Measurements from ENCODE around the gene KRTAP5-8. TPM values are rescaled to one million over a fixed set of nuclear protein-coding genes. Genes with fewer than 3 reads are reported as not detected.
"Not testable (repeated sequence)": the region's sequence is repeated elsewhere in the genome, so short reads cannot be mapped to it uniquely, and the experiment has no call there.

The KRTAP5-8 gene
- total and polyA plus RNA-seq, 5 donors from 2014 or later: 0.35 TPM; not detected in 4

DNA sequence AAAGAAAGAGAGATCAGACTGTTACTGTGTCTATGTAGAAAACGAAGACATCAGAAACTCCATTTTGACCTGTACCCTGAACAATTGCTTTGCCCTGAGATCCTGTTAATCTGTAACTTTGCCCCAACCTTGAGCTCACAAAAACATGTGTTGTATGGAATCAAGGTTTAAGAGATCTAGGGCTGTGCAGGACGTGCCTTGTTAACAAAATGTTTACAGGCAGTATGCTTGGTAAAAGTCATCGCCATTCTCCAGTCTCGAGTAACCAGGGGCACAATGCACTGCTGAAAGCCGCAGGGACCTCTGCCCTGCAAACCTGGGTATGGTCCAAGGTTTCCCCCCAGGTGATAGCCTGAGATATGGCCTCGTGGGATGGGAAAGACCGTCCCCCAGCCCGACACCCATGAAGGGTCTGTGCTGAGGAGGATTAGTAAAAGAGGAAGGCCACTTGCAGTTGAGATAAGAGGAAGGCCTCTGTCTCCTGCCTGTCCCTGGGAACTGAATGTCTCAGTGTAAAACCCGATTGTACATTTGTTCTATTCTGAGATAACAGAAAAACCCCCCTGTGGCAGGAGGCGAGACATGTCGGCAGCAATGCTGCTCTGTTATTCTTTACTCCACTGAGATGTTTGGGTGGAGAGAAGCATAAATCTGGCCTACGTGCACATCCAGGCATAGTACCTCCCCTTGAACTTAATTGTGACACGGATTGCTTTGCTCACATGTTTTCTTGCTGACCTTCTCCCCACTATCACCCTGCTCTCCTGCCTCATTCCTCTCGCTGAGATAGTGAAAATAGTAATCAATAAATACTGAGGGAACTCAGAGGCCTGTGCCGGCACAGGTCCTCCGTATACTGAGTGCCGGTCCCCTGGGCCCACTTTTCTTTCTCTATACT is 2.9 kb upstream of the KRTAP5-8 start:
- not testable (repeated sequence) for H3K27ac Mint-ChIP-seq, H3K36me3 Mint-ChIP-seq

DNA sequence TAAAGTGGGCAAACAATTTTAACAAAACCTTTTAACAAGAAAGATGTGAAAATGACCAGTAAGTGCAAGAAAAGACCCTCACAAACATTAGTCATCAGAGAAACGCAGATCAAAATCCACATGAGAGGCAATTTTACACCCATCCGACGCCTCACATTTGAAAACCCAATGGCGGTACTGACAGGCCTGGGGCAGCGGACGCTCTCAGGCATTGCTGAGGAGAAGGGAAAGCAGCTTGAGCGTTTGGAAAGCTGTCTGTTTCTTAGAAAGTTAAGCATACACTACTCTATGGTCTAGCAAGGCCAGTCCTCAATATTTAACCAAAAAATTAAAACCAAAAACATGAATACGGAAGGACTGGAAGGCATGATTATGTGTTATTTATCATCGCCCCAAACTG is 2.0 kb upstream of the KRTAP5-8 start:
- H3K4me3 Mint-ChIP-seq: no peak overlapping the region
- no peak for ATAC-seq (ENCODE audit: low read depth in 2 of 2)

More for the DNA sequence above, 2.9 kb upstream of the KRTAP5-8 start:
- H3K36me3 ChIP-seq (ENCODE audit: control insufficient read depth, insufficient read depth, low read length); H3K4me1 Mint-ChIP-seq; H3K27me3 Mint-ChIP-seq; H3K4me3 ChIP-seq (ENCODE audit: low read depth, low read length); H3K4me1 ChIP-seq (ENCODE audit: control insufficient read depth, insufficient read depth, low read length, poor library complexity, severe bottlenecking); H3K9me3 Mint-ChIP-seq; H3K4me3 Mint-ChIP-seq; H3K27ac ChIP-seq (ENCODE audit: insufficient read depth, low read length, poor library complexity, severe bottlenecking); H3K9me3 ChIP-seq (ENCODE audit: control insufficient read depth in 2 of 2, low read length in 2 of 2); DNase-seq; ATAC-seq (ENCODE audit: low read depth in 2 of 2); H3K27me3 ChIP-seq (ENCODE audit: control insufficient read depth, insufficient read depth, low read length): not testable (repeated sequence)

DNA sequence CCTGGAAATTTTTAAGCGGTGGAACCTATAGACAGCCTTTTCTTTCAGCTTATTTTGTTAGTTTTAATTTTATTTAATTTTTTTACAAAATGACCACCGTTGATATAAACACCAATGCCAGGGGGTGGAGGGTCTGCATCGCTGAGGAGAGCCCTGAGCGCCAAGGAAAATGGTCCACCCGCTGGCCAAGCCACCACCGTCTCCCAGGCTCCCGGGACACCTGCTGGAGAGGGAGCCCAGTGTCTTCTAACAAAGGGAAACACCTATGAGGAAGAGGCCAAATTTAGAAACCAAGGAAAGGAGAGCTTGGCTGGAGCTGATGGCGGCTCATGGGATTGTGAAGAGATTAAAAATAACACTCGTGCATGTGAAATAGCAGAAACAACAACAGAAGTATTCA is 288 bp upstream of the KRTAP5-8 start:
- H3K27me3 Mint-ChIP-seq: peaks cover 6% of the 10 kb centered on the region
- H3K4me3 Mint-ChIP-seq: no peak overlapping the region
- no peaks in the 10 kb centered on the region for H3K4me1 ChIP-seq (ENCODE audit: control insufficient read depth, insufficient read depth, low read length, poor library complexity, severe bottlenecking)
- H3K4me1 Mint-ChIP-seq: no peaks in the 10 kb centered on the region
- H3K36me3 Mint-ChIP-seq: peaks cover 3% of the 10 kb centered on the region
- H3K27ac ChIP-seq (ENCODE audit: insufficient read depth, low read length, poor library complexity, severe bottlenecking): no peak overlapping the region
- no peak for DNase-seq
- H3K27ac Mint-ChIP-seq: no peak overlapping the region
- no peaks in the 10 kb centered on the region for H3K27me3 ChIP-seq (ENCODE audit: control insufficient read depth, insufficient read depth, low read length)
- H3K4me3 ChIP-seq (ENCODE audit: low read depth, low read length): no peak overlapping the region
- H3K36me3 ChIP-seq (ENCODE audit: control insufficient read depth, insufficient read depth, low read length): no peaks in the 10 kb centered on the region
- H3K9me3 Mint-ChIP-seq: peaks cover 0 to 6% (median 0%) of the 10 kb centered on the region in 7 donors
- ATAC-seq (ENCODE audit: low read depth in 2 of 2): no peak
- H3K9me3 ChIP-seq (ENCODE audit: control insufficient read depth in 2 of 2, low read length in 2 of 2): peaks cover 0 to 7% of the 10 kb centered on the region in 2 experiments

More for the DNA sequence above, 2.0 kb upstream of the KRTAP5-8 start:
- Histone ChIP-seq H3K36me3 (ENCODE audit: control insufficient read depth, insufficient read depth, low read length) (no peaks in the 10 kb centered on the region), H3K4me1 (ENCODE audit: control insufficient read depth, insufficient read depth, low read length, poor library complexity, severe bottlenecking) (no peaks in the 10 kb centered on the region), H3K27ac (ENCODE audit: insufficient read depth, low read length, poor library complexity, severe bottlenecking) (no peak overlapping the region), H3K4me3 (ENCODE audit: low read depth, low read length) (no peak overlapping the region), H3K9me3 (ENCODE audit: control insufficient read depth in 2 of 2, low read length in 2 of 2) (peaks cover 0 to 2% of the 10 kb centered on the region in 2 experiments), H3K27me3 (ENCODE audit: control insufficient read depth, insufficient read depth, low read length) (no peaks in the 10 kb centered on the region)
- H3K27ac Mint-ChIP-seq: no peak overlapping the region
- H3K9me3 Mint-ChIP-seq: peaks cover 0 to 3% (median 0%) of the 10 kb centered on the region in 7 donors
- no peaks in the 10 kb centered on the region for H3K4me1 Mint-ChIP-seq
- peaks cover 1% of the 10 kb centered on the region for H3K27me3 Mint-ChIP-seq
- peaks cover 3% of the 10 kb centered on the region for H3K36me3 Mint-ChIP-seq
- no peak for DNase-seq

DNA sequence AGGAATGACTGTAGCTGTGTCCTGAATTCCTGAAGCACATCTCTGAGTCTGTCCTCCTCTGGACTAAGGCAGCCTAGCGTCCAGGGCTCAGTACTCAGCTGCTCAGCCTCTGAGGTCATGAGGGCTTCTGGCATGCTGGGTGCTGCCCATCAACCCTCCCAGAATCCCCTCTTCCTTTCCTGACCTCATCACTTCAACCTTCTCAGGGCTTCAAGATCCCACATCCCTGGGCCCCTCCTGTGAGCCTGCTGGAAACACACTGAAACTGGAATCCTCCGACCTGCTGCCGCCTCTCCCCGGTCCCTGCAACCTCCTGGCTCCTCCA is 803 bp downstream of the KRTAP5-8 start:
- no peak for ATAC-seq (ENCODE audit: low read depth in 2 of 2)

DNA sequence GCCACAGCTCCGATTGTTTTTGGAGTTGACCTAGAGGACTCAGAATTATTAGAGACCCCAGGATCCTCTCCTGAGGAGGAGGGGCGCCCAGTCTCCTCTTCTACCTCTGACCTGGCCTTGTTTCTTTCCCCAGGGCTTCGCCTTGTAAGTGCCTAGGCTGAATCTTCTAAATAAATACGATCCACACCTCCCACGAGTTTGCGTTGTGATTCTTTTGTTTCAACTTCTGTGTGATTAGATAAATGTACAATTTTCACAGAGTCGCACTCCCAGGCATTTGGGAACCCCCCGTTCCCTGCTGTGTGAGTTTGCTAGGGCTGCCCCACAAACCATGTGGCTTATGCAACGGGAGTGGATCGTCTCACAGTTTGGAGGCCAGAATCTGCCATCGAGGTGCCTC is 1.2 kb downstream of the KRTAP5-8 start:
- Mint-ChIP-seq H3K4me1 (no peaks in the 10 kb centered on the region), H3K27ac (no peak overlapping the region), H3K36me3 (peaks cover 3% of the 10 kb centered on the region), H3K4me3 (no peak overlapping the region), H3K27me3 (peaks cover 10% of the 10 kb centered on the region), H3K9me3 (peaks cover 0 to 6% (median 0%) of the 10 kb centered on the region in 7 donors)
- Histone ChIP-seq H3K27me3 (ENCODE audit: control insufficient read depth, insufficient read depth, low read length) (no peaks in the 10 kb centered on the region), H3K4me3 (ENCODE audit: low read depth, low read length) (no peak overlapping the region), H3K9me3 (ENCODE audit: control insufficient read depth in 2 of 2, low read length in 2 of 2) (peaks cover 0 to 7% of the 10 kb centered on the region in 2 experiments), H3K36me3 (ENCODE audit: control insufficient read depth, insufficient read depth, low read length) (no peaks in the 10 kb centered on the region), H3K4me1 (ENCODE audit: control insufficient read depth, insufficient read depth, low read length, poor library complexity, severe bottlenecking) (no peaks in the 10 kb centered on the region), H3K27ac (ENCODE audit: insufficient read depth, low read length, poor library complexity, severe bottlenecking) (no peak overlapping the region)
- no peak for ATAC-seq (ENCODE audit: low read depth in 2 of 2)
- DNase-seq: no peak

More for the DNA sequence above, 803 bp downstream of the KRTAP5-8 start:
- DNase-seq: no peak
- peaks cover 6% of the 10 kb centered on the region for H3K27me3 Mint-ChIP-seq
- no peak overlapping the region for H3K27ac Mint-ChIP-seq
- Histone ChIP-seq H3K4me3 (ENCODE audit: low read depth, low read length) (no peak overlapping the region), H3K9me3 (ENCODE audit: control insufficient read depth in 2 of 2, low read length in 2 of 2) (peaks cover 0 to 7% of the 10 kb centered on the region in 2 experiments), H3K27ac (ENCODE audit: insufficient read depth, low read length, poor library complexity, severe bottlenecking) (no peak overlapping the region), H3K4me1 (ENCODE audit: control insufficient read depth, insufficient read depth, low read length, poor library complexity, severe bottlenecking) (no peaks in the 10 kb centered on the region), H3K27me3 (ENCODE audit: control insufficient read depth, insufficient read depth, low read length) (no peaks in the 10 kb centered on the region), H3K36me3 (ENCODE audit: control insufficient read depth, insufficient read depth, low read length) (no peaks in the 10 kb centered on the region)
- H3K9me3 Mint-ChIP-seq: peaks cover 0 to 6% (median 0%) of the 10 kb centered on the region in 7 donors
- H3K4me3 Mint-ChIP-seq: no peak overlapping the region
- H3K4me1 Mint-ChIP-seq: no peaks in the 10 kb centered on the region
- H3K36me3 Mint-ChIP-seq: peaks cover 3% of the 10 kb centered on the region

DNA sequence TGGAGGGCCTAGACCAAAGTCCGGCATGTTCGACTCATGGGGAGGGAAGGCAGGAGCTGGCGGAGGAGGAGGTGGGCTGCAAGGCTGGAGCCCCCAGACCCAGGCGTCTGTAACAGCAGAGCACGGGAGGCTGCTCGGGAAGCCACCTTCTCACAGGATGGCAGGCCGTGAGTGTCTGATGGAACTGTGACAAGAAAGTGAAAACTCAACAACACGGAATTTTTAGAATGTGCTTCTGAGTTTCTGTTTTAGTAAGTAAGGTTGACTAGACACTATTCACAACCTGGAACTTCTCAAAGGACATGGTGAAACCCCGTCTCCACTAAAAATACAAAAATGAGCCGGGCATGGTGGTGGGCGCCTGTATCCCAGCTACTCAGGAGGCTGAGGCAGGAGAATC is 2.1 kb downstream of the KRTAP5-8 start:
- not testable (repeated sequence) for H3K9me3 ChIP-seq (ENCODE audit: control insufficient read depth in 2 of 2, low read length in 2 of 2); H3K4me1 Mint-ChIP-seq; H3K4me3 Mint-ChIP-seq; ATAC-seq (ENCODE audit: low read depth in 2 of 2); DNase-seq; H3K4me1 ChIP-seq (ENCODE audit: control insufficient read depth, insufficient read depth, low read length, poor library complexity, severe bottlenecking); H3K9me3 Mint-ChIP-seq; H3K27ac Mint-ChIP-seq; H3K36me3 Mint-ChIP-seq; H3K4me3 ChIP-seq (ENCODE audit: low read depth, low read length); H3K27me3 ChIP-seq (ENCODE audit: control insufficient read depth, insufficient read depth, low read length); H3K36me3 ChIP-seq (ENCODE audit: control insufficient read depth, insufficient read depth, low read length); H3K27ac ChIP-seq (ENCODE audit: insufficient read depth, low read length, poor library complexity, severe bottlenecking)
- H3K27me3 Mint-ChIP-seq: peaks cover 15% of the 10 kb centered on the region

DNA sequence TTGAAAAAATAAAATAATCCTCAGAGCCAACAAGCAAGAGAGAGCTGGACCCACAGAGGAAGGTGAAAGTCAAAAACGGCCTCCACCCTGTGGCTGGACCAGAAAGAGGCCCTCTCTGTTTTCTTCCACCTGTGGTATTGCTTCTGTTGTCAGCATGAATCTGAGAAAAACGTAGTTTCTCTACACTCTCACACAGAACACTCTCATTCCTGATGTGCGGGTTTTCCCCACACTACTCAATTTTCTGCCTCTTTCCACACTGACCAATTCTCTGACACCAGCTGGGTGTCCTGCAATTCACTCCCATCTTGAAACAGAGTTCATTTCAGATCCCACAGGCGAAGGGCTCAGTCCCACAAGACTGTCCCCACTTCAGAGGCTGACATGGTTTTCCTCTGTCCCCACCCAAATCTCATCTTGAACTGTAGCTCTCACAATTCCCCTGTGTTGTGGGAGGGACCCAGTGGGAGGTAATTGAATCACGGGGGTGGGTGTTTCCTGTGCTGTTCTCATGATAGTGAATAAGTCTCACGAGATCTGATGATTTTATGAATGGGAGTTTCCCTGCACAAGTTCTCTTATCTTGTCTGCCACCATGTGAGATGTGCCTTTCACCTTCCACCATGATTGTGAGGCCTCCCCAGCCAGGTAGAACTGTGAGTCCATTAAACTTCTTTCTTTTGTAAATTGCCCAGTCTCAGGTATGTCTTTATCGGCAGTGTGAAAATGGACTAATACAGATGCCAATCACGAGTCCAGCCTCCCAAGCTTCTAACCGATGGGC is 2.9 kb downstream of the KRTAP5-8 start:
- H3K4me3 Mint-ChIP-seq; H3K9me3 Mint-ChIP-seq; H3K36me3 Mint-ChIP-seq; DNase-seq; H3K4me1 Mint-ChIP-seq; H3K36me3 ChIP-seq (ENCODE audit: control insufficient read depth, insufficient read depth, low read length); H3K27ac Mint-ChIP-seq; H3K4me1 ChIP-seq (ENCODE audit: control insufficient read depth, insufficient read depth, low read length, poor library complexity, severe bottlenecking); H3K27ac ChIP-seq (ENCODE audit: insufficient read depth, low read length, poor library complexity, severe bottlenecking); H3K27me3 ChIP-seq (ENCODE audit: control insufficient read depth, insufficient read depth, low read length); ATAC-seq (ENCODE audit: low read depth in 2 of 2); H3K9me3 ChIP-seq (ENCODE audit: control insufficient read depth in 2 of 2, low read length in 2 of 2); H3K4me3 ChIP-seq (ENCODE audit: low read depth, low read length): not testable (repeated sequence)
- H3K27me3 Mint-ChIP-seq: peaks cover 15% of the 10 kb centered on the region
